ENCODE data around the gene SESN2.
A peak's percentile ranks its signal among the peaks of the same experiment; 100 is the strongest.

SESN2 gene, protein sequence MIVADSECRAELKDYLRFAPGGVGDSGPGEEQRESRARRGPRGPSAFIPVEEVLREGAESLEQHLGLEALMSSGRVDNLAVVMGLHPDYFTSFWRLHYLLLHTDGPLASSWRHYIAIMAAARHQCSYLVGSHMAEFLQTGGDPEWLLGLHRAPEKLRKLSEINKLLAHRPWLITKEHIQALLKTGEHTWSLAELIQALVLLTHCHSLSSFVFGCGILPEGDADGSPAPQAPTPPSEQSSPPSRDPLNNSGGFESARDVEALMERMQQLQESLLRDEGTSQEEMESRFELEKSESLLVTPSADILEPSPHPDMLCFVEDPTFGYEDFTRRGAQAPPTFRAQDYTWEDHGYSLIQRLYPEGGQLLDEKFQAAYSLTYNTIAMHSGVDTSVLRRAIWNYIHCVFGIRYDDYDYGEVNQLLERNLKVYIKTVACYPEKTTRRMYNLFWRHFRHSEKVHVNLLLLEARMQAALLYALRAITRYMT

DNA sequence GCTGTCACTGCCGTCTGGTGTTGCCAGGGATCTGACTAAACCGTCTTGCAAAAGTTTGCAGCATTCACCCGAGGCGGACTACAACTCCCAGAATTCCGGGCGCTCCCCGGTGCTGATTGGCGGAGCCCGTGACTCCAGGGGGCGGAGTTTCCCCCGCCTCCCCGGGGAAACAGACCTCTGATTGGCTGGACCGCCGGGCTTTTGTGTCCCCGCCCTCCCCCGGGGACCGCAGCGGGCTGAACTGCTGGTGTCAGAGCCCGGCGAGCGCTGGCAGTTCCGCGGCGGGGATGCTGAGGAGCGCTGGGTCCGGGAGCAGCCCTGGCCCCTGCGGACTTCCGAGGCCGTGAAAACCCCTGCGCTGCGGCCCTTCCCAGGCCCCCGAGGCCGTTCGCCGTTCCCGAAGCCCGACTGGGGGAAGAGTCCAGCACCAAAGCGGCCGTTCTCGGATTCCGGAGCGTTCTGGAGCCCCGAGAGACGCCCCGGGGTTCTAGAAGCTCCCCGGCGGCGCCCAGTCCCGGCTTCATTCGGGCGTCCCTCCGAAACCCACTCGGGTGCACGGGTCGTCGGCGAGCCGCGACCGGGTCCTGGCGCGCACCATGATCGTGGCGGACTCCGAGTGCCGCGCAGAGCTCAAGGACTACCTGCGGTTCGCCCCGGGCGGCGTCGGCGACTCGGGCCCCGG is at the start of gene SESN2:
SESN2 (plus strand) TSS at position 267 of the 682 bp plus-strand sequence; CDS start at position 597, 330 bp downstream.
- DNase-seq (ENCODE audit: low spot score) = peak; percentile 100

DNA sequence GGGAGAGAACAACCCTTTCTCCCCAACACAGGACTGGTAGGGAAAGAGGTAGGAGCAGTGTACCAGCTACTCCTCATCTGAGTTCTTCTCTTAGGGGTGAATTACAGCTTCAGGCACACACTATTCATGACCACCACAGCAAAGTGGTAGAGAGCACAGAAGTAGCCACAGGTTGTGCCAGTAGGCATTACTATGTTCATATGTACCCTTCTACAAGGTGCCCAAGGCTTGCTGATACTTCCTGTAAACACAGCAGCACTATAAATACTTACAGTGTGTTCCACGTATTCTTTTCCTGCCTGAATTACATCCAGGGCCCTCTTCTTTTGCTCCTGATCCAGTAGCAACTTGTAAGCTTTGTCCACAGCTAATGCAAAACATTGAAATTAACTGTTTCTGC is 49.6 kb upstream of the SESN2 start:
- no peak for DNase-seq (ENCODE audit: low spot score)

DNA sequence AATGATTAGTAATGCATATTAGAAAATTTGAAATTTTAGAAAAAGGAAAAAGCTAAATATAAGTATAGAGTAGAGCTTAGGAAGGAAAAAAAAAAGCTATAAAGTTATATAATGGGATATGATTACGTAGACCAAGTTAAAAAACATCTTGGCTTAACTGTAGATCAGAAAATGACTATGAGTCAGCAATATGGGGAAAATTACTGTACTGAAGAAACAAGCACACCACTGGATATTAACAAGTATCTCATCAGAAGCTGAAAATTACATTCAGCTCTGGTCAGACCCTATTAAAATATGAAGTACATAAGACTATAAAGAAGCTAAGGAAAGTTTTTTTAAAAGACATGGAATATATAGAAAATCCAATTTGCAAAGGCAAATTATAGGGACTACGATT is 46.0 kb upstream of the SESN2 start:
- DNase-seq (ENCODE audit: low spot score) = peak; percentile 55

DNA sequence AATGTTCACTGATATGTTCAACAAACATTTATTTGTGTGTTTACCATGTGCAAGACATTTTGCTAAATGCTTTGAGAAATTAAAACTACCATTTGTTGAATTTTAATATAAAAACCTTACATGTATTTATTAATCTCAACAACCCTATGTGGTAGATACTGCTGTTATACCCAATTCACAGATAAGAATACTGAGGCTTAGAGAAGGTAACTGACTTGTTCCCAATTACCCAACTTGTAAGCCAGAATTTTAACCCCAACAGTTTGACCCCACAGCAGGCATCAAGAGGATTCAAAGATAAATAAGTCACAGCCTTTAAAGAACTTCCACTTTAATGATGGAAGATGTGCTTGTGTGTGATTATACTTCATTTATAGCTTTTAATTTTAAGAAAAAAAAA is 30.2 kb upstream of the SESN2 start:
- no peak for DNase-seq (ENCODE audit: low spot score)

DNA sequence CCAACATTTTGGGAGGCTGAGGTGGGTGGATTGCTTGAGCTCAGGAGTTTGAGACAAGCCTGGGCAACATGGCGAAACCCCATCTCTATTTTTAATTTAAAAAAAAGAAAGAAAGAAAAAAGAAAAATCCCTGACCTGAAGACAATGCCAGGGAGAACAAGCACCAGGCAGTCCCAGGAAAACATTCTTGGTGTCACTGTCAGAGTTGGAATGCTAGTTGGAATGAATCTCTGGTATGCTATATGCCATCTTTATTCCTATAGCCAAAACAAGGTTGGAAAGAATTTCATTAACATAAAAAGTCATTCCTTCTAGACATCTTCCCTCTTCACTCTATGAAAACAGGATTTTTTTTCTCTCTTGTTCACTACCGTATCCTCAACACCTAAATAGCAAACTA is 29.3 kb upstream of the SESN2 start:
- DNase-seq (ENCODE audit: low spot score) = no peak

DNA sequence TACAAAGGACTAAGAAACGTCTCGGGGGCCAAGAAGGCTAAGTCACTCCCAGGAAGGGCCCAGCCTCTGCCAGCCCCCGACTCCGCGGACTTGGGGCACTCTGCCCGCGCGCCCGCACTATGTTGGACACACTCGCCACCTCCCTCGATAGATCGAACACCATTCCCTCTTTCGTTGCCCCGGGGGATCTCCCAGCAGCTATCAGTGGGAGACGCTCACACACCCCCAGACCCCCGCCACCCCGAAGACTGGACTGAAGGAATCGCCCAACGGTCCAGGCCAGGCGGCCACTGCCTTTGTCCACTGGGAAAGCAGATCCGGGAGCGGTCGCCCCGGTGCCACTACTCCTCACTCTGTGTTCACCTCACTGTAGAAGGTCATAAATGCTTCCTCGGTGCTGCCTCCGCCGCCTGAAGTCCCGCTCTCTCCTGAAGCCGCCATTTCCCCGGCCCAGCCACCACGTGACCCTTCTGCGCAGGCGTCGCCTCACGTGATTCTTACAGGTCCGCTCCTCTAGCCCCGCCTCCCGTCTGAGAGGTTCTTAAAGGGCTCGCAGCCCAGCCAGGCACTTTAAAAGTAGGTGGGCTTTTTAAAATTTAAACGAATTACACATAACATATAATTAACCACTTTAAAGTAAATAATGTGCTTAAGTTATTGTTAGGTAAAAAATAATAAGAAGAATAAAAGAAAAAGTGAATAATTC is 26.6 kb upstream of the SESN2 start, which contains the start of gene DNAJC8:
DNAJC8 (minus strand) TSS at position 472 of the 706 bp plus-strand sequence; CDS start at position 441, 31 bp downstream.
- peak; percentile 96 for DNase-seq (ENCODE audit: low spot score)

DNA sequence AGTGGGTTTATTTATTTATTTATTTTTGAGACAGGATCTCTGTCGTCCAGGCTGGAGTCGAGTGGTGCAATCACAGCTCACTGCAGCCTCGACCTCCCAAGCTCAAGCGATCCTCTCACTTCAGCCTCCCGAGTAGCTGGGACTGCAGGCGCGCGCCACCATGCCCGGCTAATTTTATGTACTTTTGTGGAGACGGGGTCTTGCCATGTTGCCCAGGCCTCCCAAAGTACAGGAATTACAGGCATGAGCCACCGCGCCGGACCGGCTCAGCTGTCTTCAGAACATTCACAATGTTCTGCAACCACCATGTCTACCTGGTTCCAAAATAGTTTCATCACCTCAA is 26.1 kb upstream of the SESN2 start:
- DNase-seq (ENCODE audit: low spot score) = no peak

DNA sequence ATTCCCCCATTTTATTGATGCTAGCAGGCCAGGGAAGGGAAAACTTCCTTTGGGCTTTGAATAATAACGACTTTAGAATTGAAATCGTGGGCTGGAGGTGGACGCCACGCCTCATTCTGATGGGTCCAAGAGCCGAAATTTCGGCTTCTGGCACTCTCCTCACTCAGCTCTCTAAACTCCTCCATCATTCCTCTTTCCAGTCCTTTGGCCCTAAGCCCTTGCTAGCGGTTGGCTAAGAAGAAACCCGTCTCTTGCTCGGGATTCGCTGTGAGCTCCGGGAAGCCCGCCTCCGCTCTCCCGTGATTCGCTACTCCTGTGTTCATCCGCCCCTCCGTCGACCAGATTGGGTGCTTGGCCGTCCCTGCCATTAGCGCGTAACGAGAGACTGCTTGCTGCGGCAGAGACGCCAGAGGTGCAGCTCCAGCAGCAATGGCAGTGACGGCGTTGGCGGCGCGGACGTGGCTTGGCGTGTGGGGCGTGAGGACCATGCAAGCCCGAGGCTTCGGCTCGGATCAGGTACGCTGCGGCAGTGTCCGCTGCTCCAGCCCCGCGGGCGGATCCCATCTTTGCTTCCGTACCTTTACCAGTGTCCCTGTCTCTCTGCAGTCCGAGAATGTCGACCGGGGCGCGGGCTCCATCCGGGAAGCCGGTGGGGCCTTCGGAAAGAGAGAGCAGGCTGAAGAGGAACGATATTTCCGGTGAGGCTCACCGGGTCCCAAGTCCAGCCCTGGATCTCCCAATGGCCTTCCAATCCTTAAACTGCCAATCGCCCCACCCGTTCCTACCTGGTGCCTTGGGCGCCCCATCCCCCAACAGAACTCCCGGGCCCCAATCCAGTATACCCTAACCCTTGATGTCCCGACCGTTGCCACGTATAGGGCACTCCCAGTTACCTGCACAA is 23.3 kb upstream of the SESN2 start, which contains the start of gene ATP5IF1:
ATP5IF1 (plus strand) TSS at position 370 of the 901 bp plus-strand sequence; CDS start at position 430, 60 bp downstream.
- peak; percentile 98 for DNase-seq (ENCODE audit: low spot score)

DNA sequence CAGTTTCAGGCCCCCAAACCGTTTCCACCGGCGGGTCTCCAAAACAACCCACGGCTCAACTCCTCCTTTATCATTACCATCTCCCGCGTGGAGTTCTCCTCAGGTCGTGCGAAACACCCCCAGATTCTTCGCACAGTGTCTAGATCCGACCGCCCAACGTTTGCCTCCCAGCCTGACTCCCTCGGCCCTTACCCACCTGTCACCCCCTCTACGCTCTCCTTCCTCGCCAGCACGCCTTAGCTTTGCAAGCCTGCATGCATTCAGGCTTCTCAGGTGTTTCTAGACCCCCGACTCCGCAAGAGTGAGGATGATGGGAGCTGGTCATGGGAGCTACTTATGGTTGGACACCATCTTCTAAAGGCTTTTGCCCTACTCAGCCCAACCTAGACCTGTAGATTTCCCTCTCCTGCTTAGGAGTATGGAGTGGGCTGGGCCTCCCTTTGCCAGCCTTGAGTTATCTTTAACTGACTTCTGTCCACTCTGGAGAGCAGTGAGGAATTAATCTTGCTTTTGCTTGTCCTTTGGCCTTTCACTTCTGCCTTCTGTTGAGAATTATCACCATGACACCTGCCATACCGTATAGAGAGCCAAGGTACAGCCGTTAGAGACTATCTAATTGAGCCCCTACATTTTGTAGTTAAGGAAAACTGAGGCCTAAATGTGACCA is 22.5 kb upstream of the SESN2 start:
- peak; percentile 77 for DNase-seq (ENCODE audit: low spot score)

DNA sequence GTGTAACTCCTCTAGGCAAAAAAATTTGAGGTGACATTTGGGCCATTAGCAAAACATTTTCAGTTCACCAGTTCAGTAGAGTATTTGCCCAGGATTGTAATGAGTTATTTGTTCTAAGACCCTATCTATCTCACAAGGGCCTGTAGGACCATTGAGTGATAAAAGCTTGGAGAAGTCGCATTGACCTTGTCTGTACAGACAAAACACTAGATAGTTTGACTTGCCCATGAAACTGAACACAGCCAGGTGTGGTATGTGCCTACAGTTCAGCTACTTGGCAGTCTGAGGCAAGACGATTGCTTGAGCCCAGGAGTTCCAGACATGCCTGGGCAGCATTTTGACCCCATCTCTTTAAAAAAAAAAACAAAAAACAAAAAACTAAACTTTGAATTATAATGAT is 20.3 kb upstream of the SESN2 start:
- DNase-seq (ENCODE audit: low spot score) = no peak

DNA sequence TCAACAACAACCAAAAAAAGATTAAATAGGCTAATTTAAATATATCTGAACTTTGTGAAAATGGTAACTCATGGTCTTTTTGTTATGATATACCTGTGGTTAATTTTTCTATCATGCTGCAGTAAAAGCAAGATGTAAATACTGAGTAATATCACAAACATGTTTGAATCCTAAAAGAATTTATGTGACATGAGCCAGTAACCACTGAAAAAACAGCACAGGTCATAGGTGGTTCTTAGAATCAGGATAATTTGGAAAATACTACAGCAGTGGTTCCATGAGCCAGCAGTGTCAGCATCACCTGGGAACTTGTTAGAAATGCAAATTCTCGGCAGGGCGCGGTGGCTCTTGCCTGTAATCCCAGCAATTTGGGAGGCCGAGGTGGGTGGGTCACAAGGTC is 19.3 kb upstream of the SESN2 start:
- no peak for DNase-seq (ENCODE audit: low spot score)

DNA sequence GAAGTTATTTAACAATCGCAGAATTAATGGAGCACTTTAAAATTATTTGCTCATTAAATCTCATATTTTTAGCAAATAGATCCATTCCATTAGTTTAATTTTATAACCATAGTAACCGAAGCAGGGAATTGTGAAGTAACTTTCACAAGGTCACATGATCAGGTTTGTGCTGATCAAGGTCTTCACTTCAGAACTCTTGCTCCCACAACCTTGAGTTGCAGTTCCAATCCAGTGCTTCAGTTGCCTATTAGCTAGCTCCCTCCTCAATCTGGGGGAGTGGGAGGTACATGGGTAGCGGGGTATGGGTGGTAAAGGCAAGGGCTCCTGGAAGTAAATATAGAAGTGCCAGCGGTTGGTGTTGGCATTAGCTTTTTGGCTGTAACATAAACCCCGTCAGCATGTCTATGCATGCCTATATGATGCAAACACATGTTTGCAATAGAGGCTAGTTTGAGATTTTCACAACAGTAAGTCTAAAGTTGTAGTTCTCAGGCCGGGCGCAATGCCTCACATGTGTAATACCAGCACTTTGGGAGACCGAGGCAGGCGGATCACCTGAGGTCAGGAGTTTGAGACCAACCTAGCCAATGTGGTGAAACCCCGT is 17.6 kb upstream of the SESN2 start:
- no peak for DNase-seq (ENCODE audit: low spot score)

DNA sequence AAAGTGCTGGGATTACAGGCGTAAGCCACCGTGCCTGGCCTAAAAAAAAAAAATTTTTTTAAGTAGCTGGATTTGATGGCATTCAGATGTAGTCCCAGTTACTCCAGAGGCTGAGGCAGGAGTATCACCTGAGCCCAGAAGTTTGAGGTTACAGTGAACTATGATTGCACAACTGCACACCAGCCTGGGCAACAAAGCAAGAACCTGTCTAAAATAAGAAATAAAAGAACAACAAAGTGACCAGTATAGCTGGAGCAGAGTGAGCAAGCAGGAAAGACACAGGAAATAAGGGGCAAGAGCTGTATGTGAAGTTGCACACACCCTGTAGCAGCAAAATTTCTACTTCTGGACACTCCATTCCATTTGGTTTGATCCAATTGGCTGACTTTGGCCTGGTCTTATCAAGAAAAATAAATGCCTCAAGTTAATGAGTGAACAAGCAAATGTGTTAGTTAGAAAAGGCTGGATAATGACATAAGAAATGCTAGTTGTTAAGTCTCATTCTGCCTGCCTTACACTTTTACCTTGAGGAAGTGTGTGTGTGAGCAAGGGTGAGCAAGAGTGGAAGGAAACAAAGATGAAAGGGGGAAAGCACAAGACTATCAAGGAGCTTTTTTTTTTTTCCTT is 15.5 kb upstream of the SESN2 start:
- no peak for DNase-seq (ENCODE audit: low spot score)

DNA sequence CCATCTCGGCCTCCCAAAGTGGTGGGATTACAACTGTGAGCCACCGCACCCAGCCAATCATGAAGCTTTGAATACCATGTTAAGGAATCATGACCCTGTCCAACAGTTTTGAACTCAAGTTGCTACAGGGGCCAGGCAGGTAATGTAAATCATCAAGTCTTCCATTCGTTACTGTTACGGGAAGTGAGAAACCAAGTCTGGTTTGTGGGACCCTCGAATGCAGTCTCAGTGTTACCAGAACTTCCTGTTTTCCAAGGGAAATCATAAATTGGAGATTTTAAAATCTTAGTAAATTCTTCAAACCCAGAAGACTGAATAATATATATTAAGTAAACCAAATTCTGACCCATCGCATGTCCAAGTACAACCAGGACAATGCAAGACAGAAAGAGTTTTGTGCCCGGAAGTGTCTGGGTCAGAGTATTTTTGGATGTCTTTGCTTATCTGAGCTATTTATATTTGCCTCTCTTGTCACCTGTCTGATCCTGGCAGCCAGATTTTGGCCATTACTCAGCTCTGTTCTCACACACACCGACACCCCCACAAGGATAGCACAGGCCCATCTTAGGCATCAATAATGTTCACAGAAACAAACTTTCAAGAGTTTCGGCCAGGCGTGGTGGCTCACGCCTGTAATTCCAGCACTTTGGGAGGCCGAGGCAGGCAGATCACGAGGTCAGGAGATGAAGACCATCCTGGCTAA is 14.6 kb upstream of the SESN2 start:
- no peak for DNase-seq (ENCODE audit: low spot score)

DNA sequence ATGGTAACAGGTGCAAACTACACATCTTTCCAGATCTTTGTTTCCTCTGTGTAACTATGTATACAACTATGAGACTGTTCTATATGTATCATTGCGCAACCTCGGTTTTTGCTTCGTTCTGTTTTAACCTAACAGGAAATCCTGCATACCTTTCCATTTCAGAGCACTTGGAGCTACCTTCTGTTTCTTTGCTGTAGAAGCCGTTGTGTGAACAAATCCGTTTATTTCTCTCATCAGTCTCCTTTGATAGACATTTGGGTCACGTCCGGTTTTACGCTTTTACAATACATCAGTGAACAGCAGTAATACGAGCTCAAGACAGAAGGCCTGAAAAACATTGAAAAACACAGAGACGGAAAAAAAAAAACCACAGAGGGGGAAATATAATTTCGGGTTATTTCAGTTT is 12.9 kb upstream of the SESN2 start:
- DNase-seq (ENCODE audit: low spot score) = peak; percentile 33

DNA sequence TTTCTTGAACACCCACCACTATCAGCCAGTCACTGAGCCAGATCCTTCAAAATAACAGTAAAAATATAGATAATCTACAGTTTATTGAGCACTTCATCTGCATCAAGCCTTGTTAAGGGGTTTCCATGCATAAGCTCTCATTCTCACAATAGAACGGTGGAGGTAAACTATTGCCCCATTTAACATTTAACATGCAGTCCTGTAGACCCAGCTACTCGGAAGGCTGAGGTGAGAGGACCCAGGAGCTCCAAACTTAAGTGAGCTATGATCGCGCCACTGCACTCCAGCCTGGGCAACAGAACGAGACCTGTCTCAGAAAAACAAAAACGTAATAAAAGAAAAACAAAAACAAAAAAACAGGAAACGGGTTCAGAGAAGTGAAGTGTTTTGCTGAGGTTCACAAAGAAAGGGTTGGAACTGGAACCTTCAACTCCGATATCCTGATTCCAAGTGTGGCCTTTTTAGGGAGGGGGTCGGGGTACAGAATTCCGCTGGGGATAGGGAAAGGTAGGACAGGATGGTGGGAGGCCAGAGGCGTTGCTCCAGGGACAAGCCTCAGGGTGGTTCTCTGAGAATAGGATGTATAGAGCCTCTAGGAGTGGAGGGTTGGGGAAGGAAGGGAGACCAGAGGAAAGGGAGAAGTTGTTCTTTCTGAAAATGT is 11.6 kb upstream of the SESN2 start:
- DNase-seq (ENCODE audit: low spot score) = no peak

DNA sequence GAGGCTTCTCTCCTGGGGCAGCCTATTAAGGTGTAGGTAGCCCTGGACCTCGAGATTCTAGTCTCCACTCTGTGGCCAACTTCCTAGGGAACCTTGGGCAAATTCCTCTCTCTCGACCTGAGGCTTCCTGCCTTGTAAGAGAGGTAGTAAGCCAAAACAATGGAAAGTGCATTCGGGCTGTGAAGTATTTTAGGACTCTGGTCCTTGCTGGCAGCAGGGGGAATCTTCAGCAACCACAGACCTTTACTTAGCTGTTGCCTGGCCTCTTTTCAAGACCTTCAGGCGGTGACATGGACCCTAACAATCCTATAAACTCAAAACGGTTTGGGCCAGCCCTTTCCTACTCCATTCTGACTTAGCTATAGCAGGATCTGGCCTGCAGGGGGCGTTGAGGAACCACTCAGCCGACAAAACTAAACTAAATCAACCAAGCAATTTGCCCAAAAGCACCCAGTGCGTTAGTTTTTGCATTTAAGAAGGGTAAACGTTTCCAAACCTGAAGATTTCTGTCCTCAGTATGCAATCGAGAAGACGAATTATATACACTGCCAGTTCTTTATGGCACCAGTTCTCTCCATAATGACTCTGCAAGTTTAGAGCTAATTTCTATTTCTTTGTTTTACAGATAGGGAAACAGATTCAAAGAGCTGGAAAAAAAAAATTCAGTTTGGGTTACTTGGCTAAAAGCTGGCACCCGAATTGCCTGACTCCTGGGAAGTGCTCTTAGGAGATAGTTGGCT is 10.9 kb upstream of the SESN2 start:
- DNase-seq (ENCODE audit: low spot score) = peak; percentile 87
